ENCODE data around the gene NR5A1.

The NR5A1 gene

GRCh38 chr9:124496075-124496449 lies 11.1 kb downstream of the NR5A1 start:
- H3K36me3 ChIP-seq (ENCODE audit: control insufficient read depth, insufficient read depth, low read length, severe bottlenecking): no peaks in the 10 kb centered on the region
- DNase-seq (ENCODE audit: low read depth): no peak
- H3K9me3 ChIP-seq (ENCODE audit: control insufficient read depth, low read length): no peaks in the 10 kb centered on the region
- H3K4me3 ChIP-seq (ENCODE audit: low read length): no peak overlapping the region
- no peak overlapping the region for H3K9ac ChIP-seq (ENCODE audit: low read length)
- H3K4me1 ChIP-seq (ENCODE audit: control insufficient read depth, insufficient read depth, low read length): no peaks in the 10 kb centered on the region
- H3K27me3 ChIP-seq (replicated peaks; ENCODE audit: control insufficient read depth, insufficient read depth, low read length): peaks cover 75% of the 10 kb centered on the region

- no peak for DNase-seq (ENCODE audit: low read depth)
- H3K9ac ChIP-seq (ENCODE audit: low read length): no peak overlapping the region
- no peaks in the 10 kb centered on the region for H3K9me3 ChIP-seq (ENCODE audit: control insufficient read depth, low read length)
- H3K27me3 ChIP-seq (replicated peaks; ENCODE audit: control insufficient read depth, insufficient read depth, low read length): peaks cover 73% of the 10 kb centered on the region
- no peaks in the 10 kb centered on the region for H3K36me3 ChIP-seq (ENCODE audit: control insufficient read depth, insufficient read depth, low read length, severe bottlenecking)
- no peaks in the 10 kb centered on the region for H3K4me1 ChIP-seq (ENCODE audit: control insufficient read depth, insufficient read depth, low read length)
- H3K4me3 ChIP-seq (ENCODE audit: low read length): no peak overlapping the region
Measured at GRCh38 chr9:124495126-124496074, 11.8 kb downstream of the NR5A1 start.

GRCh38 chr9:124493794-124494479 lies 13.3 kb downstream of the NR5A1 start:
- Histone ChIP-seq H3K9me3 (ENCODE audit: control insufficient read depth, low read length) (peaks cover 3% of the 10 kb centered on the region), H3K4me1 (ENCODE audit: control insufficient read depth, insufficient read depth, low read length) (no peaks in the 10 kb centered on the region), H3K4me3 (ENCODE audit: low read length) (no peak overlapping the region), H3K27me3 (replicated peaks; ENCODE audit: control insufficient read depth, insufficient read depth, low read length) (peaks cover 76% of the 10 kb centered on the region), H3K9ac (ENCODE audit: low read length) (no peak overlapping the region), H3K36me3 (ENCODE audit: control insufficient read depth, insufficient read depth, low read length, severe bottlenecking) (no peaks in the 10 kb centered on the region)
- DNase-seq (ENCODE audit: low read depth): no peak

GRCh38 chr9:124493218-124493617 lies 14.0 kb downstream of the NR5A1 start:
- Histone ChIP-seq H3K9ac (ENCODE audit: low read length) (no peak overlapping the region), H3K9me3 (ENCODE audit: control insufficient read depth, low read length) (peaks cover 3% of the 10 kb centered on the region), H3K27me3 (replicated peaks; ENCODE audit: control insufficient read depth, insufficient read depth, low read length) (peaks cover 68% of the 10 kb centered on the region), H3K4me3 (ENCODE audit: low read length) (no peak overlapping the region), H3K36me3 (ENCODE audit: control insufficient read depth, insufficient read depth, low read length, severe bottlenecking) (no peaks in the 10 kb centered on the region), H3K4me1 (ENCODE audit: control insufficient read depth, insufficient read depth, low read length) (no peaks in the 10 kb centered on the region)
- no peak for DNase-seq (ENCODE audit: low read depth)

- peaks cover 64% of the 10 kb centered on the region for H3K27me3 ChIP-seq (replicated peaks; ENCODE audit: control insufficient read depth, insufficient read depth, low read length)
- H3K4me3 ChIP-seq (ENCODE audit: low read length): no peak overlapping the region
- no peaks in the 10 kb centered on the region for H3K36me3 ChIP-seq (ENCODE audit: control insufficient read depth, insufficient read depth, low read length, severe bottlenecking)
- no peak for DNase-seq (ENCODE audit: low read depth)
- H3K4me1 ChIP-seq (ENCODE audit: control insufficient read depth, insufficient read depth, low read length): no peaks in the 10 kb centered on the region
- no peak overlapping the region for H3K9ac ChIP-seq (ENCODE audit: low read length)
- peaks cover 3% of the 10 kb centered on the region for H3K9me3 ChIP-seq (ENCODE audit: control insufficient read depth, low read length)
Measured at GRCh38 chr9:124492818-124493217, 14.4 kb downstream of the NR5A1 start.

GRCh38 chr9:124491049-124491975 lies 15.9 kb downstream of the NR5A1 start:
- Histone ChIP-seq H3K4me1 (ENCODE audit: control insufficient read depth, insufficient read depth, low read length) (no peaks in the 10 kb centered on the region), H3K9ac (ENCODE audit: low read length) (no peak overlapping the region), H3K9me3 (ENCODE audit: control insufficient read depth, low read length) (peaks cover 3% of the 10 kb centered on the region), H3K36me3 (ENCODE audit: control insufficient read depth, insufficient read depth, low read length, severe bottlenecking) (no peaks in the 10 kb centered on the region), H3K27me3 (replicated peaks; ENCODE audit: control insufficient read depth, insufficient read depth, low read length) (peaks cover 64% of the 10 kb centered on the region), H3K4me3 (ENCODE audit: low read length) (no peak overlapping the region)
- DNase-seq (ENCODE audit: low read depth): no peak

GRCh38 chr9:124490004-124490403 lies 17.2 kb downstream of the NR5A1 start:
- Histone ChIP-seq H3K36me3 (ENCODE audit: control insufficient read depth, insufficient read depth, low read length, severe bottlenecking) (no peaks in the 10 kb centered on the region), H3K4me3 (ENCODE audit: low read length) (no peak overlapping the region), H3K9ac (ENCODE audit: low read length) (no peak overlapping the region), H3K27me3 (replicated peaks; ENCODE audit: control insufficient read depth, insufficient read depth, low read length) (peaks cover 59% of the 10 kb centered on the region), H3K4me1 (ENCODE audit: control insufficient read depth, insufficient read depth, low read length) (no peaks in the 10 kb centered on the region), H3K9me3 (ENCODE audit: control insufficient read depth, low read length) (peaks cover 3% of the 10 kb centered on the region)
- no peak for DNase-seq (ENCODE audit: low read depth)

- Histone ChIP-seq H3K27me3 (replicated peaks; ENCODE audit: control insufficient read depth, insufficient read depth, low read length) (peaks cover 56% of the 10 kb centered on the region), H3K4me1 (ENCODE audit: control insufficient read depth, insufficient read depth, low read length) (no peaks in the 10 kb centered on the region)
Measured at GRCh38 chr9:124489222-124489621, 18.0 kb downstream of the NR5A1 start.

GRCh38 chr9:124488641-124489210 lies 18.5 kb downstream of the NR5A1 start:
- H3K9ac ChIP-seq (ENCODE audit: low read length): no peak overlapping the region
- no peaks in the 10 kb centered on the region for H3K36me3 ChIP-seq (ENCODE audit: control insufficient read depth, insufficient read depth, low read length, severe bottlenecking)
- no peak for DNase-seq (ENCODE audit: low read depth)
- no peaks in the 10 kb centered on the region for H3K4me1 ChIP-seq (ENCODE audit: control insufficient read depth, insufficient read depth, low read length)
- H3K4me3 ChIP-seq (ENCODE audit: low read length): no peak overlapping the region
- H3K27me3 ChIP-seq (replicated peaks; ENCODE audit: control insufficient read depth, insufficient read depth, low read length): peaks cover 56% of the 10 kb centered on the region
- H3K9me3 ChIP-seq (ENCODE audit: control insufficient read depth, low read length): peaks cover 3% of the 10 kb centered on the region

More at GRCh38 chr9:124489222-124489621, 18.0 kb downstream of the NR5A1 start:
- H3K9ac ChIP-seq (ENCODE audit: low read length): no peak overlapping the region
- no peak overlapping the region for H3K4me3 ChIP-seq (ENCODE audit: low read length)
- H3K9me3 ChIP-seq (ENCODE audit: control insufficient read depth, low read length): peaks cover 3% of the 10 kb centered on the region
- no peak for DNase-seq (ENCODE audit: low read depth)
- H3K36me3 ChIP-seq (ENCODE audit: control insufficient read depth, insufficient read depth, low read length, severe bottlenecking): no peaks in the 10 kb centered on the region

GRCh38 chr9:124487260-124488182 lies 19.7 kb downstream of the NR5A1 start:
- H3K4me3 ChIP-seq (ENCODE audit: low read length): no peak overlapping the region
- H3K9me3 ChIP-seq (ENCODE audit: control insufficient read depth, low read length): peaks cover 3% of the 10 kb centered on the region
- H3K4me1 ChIP-seq (ENCODE audit: control insufficient read depth, insufficient read depth, low read length): no peaks in the 10 kb centered on the region
- no peak for DNase-seq (ENCODE audit: low read depth)
- H3K27me3 ChIP-seq (replicated peaks; ENCODE audit: control insufficient read depth, insufficient read depth, low read length): peaks cover 56% of the 10 kb centered on the region
- H3K36me3 ChIP-seq (ENCODE audit: control insufficient read depth, insufficient read depth, low read length, severe bottlenecking): no peaks in the 10 kb centered on the region
- no peak overlapping the region for H3K9ac ChIP-seq (ENCODE audit: low read length)

All from adipocyte (in vitro differentiated cells).